Activated T-cell treated with anti-CD3 and anti-CD28 coated beads, Interleukin-2, amount 50 U/mL, for 24 hours (primary cell): Measurements from ENCODE around the gene DENND1A.

ENCODE experiments used
- DNase-seq: peaks from one replicate; pipeline ENCODE4 v3.0.0-alpha.2; 2020
- H3K27ac Mint-ChIP-seq: 2 replicates; pipeline ENCODE4 v1.8.0; 2020; ENCODE audit warnings: mild to moderate bottlenecking, mixed read lengths
- H3K27me3 Mint-ChIP-seq: 2 replicates; pipeline ENCODE4 v1.8.0; 2020; ENCODE audit warnings: mixed read lengths
- H3K36me3 Mint-ChIP-seq: 2 replicates; pipeline ENCODE4 v1.8.0; 2020; ENCODE audit warnings: low read depth, mixed read lengths
- H3K4me1 Mint-ChIP-seq: 2 replicates; pipeline ENCODE4 v1.8.0; 2020; ENCODE audit warnings: low read depth, mixed read lengths
- H3K4me3 Mint-ChIP-seq: 2 replicates; pipeline ENCODE4 v1.8.0; 2020; ENCODE audit warnings: mild to moderate bottlenecking, moderate library complexity, mixed read lengths
- H3K9me3 Mint-ChIP-seq: 2 replicates; pipeline ENCODE4 v1.8.0; 2020; ENCODE audit warnings: mixed read lengths

The DENND1A gene

DNA sequence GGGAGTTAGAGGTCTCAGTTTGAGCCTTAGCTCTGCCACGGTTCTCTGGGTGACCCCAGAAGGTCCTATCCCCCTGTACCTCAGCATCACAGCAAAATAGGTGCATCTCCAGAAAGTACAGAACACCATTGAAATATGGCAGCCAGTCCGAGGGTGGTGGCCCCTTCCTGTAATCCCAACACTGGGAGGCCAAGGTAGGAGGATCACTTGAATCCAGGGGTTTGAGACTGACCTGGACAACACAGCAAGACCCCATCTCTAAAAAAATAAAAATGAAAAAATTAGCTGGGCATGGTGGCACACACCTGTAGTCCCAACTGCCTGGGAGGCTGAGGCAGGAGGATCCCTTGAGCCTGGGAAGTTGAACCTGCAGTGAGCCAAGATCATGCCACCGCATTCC lies 580.9 kb downstream of the DENND1A start:
- Mint-ChIP-seq H3K4me3 (no peak overlapping the region), H3K36me3 (no peaks in the 10 kb centered on the region), H3K27me3 (peaks cover 9% of the 10 kb centered on the region), H3K4me1 (peaks cover 2% of the 10 kb centered on the region), H3K27ac (no peak overlapping the region), H3K9me3 (no peaks in the 10 kb centered on the region)
- DNase-seq, result no peak

DNA sequence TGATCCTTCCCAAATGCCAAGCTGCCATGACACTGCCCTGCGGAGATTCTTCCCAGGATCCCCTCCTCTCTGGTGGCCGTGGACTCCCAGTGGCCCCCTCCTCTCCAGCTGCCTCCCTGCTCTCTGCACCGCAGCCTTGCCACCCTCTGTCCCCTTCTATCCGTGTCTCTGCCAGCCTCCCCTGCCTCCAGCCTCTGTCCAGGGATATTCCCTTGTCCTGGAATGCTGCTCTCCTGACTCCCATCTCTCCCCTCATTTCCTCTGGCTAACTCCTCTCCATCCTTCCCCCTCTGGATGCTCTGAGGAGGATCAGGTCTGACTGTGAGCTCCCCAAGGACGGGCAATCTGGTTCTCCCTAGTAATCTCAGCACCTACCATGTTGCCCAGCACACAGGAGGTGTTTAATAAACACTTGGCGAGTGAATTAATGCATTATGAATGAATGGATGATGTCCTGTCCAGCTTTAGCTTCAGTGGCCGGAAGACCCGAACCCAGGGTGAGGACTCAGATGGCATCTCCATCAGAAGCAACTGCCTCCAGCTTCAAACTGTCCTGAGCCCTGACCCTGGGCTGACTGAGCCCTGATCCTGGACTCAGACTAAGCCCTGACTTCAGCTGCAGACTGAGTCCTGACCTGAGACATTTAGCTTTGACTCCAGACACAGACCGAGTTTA lies 581.5 kb downstream of the DENND1A start:
- Mint-ChIP-seq H3K27ac (no peak overlapping the region), H3K36me3 (no peaks in the 10 kb centered on the region), H3K27me3 (peaks cover 7% of the 10 kb centered on the region)

DNA sequence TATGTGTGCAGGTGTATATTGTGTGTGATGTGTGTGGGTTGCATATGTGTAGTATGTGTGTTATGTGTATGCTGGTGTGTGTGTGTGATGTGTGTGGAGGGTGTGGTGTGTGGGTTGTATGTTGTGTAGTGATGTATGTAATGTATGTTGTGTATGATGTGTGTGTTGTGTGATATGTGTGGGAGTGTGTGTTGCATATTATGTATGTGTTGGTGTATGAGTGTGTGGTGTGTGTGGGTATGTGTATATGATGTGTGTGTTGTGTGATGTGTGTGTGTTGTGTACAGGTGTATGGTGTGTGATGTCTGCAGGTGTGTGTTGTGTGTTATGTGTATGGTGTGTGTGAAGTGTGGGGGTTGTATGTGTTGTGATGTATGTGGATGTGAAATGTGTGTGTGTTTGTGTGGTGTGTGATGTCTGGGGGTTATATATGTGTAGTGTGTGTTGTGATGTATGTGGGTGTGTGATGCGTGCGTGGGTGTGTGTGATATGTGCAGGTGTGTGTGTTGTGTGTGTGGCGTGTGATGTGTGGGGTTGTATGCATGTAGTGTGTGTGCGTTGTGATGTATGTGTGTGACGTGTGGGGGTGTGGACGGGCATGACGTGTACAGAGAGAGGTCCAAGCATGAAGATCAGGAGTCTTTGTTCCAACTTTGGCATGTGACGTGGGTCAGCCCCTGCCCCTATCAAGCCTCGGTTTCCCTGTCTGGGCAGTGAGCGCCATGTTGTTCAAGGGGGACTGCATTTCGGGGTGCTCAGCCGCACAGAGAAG lies 582.5 kb downstream of the DENND1A start:
- peaks cover 1% of the 10 kb centered on the region for H3K27me3 Mint-ChIP-seq
- H3K4me3 Mint-ChIP-seq, result no peak overlapping the region
- no peak overlapping the region for H3K27ac Mint-ChIP-seq
- peaks cover 2% of the 10 kb centered on the region for H3K4me1 Mint-ChIP-seq
- no peaks in the 10 kb centered on the region for H3K9me3 Mint-ChIP-seq
- no peak for DNase-seq
- no peaks in the 10 kb centered on the region for H3K36me3 Mint-ChIP-seq

More for the DNA sequence above, 581.5 kb downstream of the DENND1A start:
- H3K9me3 Mint-ChIP-seq, result no peaks in the 10 kb centered on the region
- no peaks in the 10 kb centered on the region for H3K4me1 Mint-ChIP-seq
- no peak overlapping the region for H3K4me3 Mint-ChIP-seq
- no peak for DNase-seq

DNA sequence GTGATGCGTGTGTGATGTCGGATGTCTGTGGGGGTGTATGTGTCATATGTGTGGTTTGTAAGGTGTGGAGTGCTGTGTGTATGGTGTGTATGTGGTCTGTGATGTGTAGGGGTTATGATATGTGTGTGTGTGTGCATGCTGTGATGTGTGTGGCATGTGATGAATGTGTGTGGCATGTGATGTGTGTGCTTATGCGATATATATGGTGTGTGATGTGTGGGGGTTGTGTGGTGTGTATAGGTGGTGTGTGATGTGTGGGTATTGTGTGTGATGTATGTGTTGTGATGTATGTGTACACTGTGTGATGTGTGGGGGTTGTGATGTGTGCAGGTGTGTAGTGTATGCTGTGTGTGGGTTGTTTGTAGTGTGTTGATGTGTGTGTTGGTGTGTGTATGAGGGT lies 583.1 kb downstream of the DENND1A start:
- peaks cover 7% of the 10 kb centered on the region for H3K4me1 Mint-ChIP-seq
- H3K27ac Mint-ChIP-seq, result no peak overlapping the region
- no peak for DNase-seq
- no peaks in the 10 kb centered on the region for H3K27me3 Mint-ChIP-seq
- H3K9me3 Mint-ChIP-seq, result no peaks in the 10 kb centered on the region
- H3K4me3 Mint-ChIP-seq, result no peak overlapping the region
- no peaks in the 10 kb centered on the region for H3K36me3 Mint-ChIP-seq

DNA sequence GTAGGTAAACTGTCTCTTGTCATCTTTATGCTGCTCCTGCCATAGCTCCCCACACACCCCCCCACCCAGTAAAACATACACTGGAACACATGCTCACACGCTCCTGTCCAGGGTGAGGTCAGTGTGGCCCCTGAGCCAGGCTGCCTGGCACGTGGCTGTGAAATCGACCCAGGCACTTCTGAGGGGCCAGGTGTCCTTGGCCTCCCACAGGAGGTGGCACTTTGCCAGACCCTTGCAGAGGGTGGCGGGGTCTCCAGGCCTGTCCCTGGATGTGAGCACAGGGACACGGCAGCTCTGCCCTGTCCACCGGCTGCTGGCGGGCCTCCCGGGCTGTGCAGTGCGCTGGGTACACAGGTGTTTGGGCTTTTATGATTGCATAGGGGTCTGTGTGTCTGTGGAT lies 583.9 kb downstream of the DENND1A start:
- Mint-ChIP-seq H3K4me3 (no peak overlapping the region), H3K27ac (no peak overlapping the region), H3K4me1 (peaks cover 14% of the 10 kb centered on the region), H3K27me3 (no peaks in the 10 kb centered on the region), H3K36me3 (no peaks in the 10 kb centered on the region), H3K9me3 (no peaks in the 10 kb centered on the region)
- DNase-seq, result no peak

DNA sequence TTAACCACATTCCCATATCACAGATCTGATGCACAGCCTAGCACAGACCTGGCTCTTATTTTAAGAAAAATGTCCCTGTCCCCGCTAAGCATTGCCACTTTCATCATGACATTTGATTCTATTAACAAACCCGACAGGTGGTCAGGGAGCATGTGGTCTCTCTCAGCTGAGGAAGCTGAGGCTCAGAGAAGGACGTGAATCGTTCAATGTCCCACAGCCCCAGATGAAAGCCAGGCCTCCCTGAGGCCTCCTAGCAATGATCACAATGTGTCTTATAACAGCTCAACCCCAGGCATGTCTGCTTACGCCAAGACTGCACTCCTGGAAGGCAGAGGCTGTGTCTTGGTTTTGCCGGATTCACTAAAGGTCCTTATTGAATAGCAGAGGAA lies 584.4 kb downstream of the DENND1A start:
- H3K4me1 Mint-ChIP-seq, result peaks cover 19% of the 10 kb centered on the region
- no peaks in the 10 kb centered on the region for H3K27me3 Mint-ChIP-seq
- no peaks in the 10 kb centered on the region for H3K9me3 Mint-ChIP-seq
- no peaks in the 10 kb centered on the region for H3K36me3 Mint-ChIP-seq
- H3K27ac Mint-ChIP-seq, result no peak overlapping the region
- no peak for DNase-seq
- no peak overlapping the region for H3K4me3 Mint-ChIP-seq

DNA sequence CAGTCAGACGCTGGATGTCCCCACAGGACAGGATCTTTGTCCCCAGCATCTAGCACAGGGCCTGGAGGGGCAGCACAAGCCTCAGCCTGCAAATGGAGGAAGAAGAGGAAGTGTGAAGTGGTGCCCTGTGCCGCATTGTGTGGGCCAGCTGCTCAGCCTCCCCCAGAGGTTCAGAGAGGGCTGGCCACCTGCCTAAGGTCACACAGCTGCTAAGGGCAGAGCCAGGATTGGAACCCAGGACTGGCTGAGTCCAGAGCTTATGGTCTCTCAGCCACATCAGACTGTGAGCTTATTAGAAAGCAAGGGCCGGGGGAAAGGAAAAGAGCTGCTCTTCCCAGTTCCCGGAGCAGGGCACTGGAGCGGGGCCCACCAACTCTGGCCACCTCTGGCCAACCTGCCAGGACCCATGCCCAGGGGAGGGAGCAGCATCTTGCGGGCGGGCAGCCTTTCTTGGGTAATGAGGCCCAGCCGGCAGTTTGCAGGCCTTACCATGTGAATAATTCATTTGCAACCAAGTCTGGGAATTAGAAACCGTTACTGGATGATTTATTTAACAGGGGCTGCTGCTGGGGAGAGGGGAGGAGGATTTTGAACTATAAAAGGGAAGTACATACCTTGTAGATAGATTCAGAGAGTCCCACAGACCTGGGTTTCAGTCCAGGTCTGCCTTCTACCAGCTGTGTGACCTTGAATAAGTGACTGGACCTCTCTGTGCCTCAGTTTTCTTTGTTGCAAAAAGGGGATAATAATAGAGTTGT lies 585.6 kb downstream of the DENND1A start:
- H3K9me3 Mint-ChIP-seq, result no peaks in the 10 kb centered on the region
- DNase-seq, result no peak
- H3K27me3 Mint-ChIP-seq, result no peaks in the 10 kb centered on the region
- H3K4me3 Mint-ChIP-seq, result no peak overlapping the region
- no peaks in the 10 kb centered on the region for H3K36me3 Mint-ChIP-seq
- peaks cover 31% of the 10 kb centered on the region for H3K4me1 Mint-ChIP-seq
- no peak overlapping the region for H3K27ac Mint-ChIP-seq

DNA sequence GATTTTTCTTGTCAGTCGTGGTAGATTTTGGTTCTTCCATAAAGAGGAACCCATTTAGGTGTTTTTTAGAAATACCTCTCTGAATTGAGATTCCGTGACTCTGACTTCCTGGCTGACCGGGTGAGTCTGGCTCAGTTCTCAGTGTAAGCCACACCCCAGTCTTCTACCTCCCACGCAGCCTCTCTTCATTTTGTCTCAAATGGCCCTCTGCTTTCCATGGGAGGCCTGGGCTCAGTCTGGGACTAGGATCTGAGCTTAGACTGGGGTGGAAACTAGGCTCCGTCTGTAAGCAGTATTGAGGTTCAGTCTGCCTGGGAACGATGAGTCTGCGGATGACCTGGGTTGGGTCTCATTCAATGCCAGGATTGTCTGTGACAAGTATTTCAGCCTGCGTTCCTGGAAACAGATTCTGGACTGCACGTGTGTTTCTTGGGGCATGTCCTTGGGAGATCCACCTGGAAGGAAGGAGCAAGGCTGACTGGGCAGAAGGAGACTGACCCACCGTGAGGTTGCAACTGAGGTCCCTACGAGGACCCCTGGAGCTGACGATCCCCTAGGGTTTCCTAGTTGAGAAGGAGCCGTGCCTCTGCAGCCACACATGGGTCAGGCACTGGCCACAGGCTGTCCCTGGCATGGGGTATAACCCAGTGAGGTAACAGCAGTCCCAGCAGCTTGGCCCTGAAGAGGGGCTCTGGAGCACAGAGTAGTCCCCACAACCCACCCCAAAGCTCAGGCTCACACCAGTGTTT lies 586.3 kb downstream of the DENND1A start:
- Mint-ChIP-seq H3K27me3 (no peaks in the 10 kb centered on the region), H3K4me3 (no peak overlapping the region), H3K4me1 (peaks cover 39% of the 10 kb centered on the region), H3K36me3 (no peaks in the 10 kb centered on the region), H3K27ac (no peak overlapping the region), H3K9me3 (no peaks in the 10 kb centered on the region)
- DNase-seq, result no peak

DNA sequence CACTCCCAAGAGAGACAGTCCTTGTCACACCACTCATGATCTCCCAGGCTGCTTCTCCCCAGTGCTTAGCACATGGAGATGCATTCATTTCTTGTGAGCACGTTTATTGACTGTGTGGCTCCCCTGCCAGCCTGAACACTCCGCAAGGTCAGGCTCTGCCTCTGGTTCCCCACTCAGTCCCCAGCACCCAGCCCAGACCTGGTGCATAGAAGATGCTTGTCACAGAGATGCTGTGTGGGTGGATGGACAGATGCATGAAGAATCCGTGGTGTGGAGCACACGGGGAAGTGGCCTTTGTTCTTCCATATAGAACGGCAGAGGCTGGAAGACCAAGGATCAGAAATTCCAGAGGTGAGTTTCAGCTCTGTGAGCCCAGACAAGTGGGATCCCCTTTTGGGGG lies 587.7 kb downstream of the DENND1A start:
- no peak overlapping the region for H3K27ac Mint-ChIP-seq
- H3K4me1 Mint-ChIP-seq, result peaks cover 48% of the 10 kb centered on the region
- H3K4me3 Mint-ChIP-seq, result no peak overlapping the region
- no peak for DNase-seq
- H3K9me3 Mint-ChIP-seq, result no peaks in the 10 kb centered on the region
- no peaks in the 10 kb centered on the region for H3K27me3 Mint-ChIP-seq
- H3K36me3 Mint-ChIP-seq, result no peaks in the 10 kb centered on the region

DNA sequence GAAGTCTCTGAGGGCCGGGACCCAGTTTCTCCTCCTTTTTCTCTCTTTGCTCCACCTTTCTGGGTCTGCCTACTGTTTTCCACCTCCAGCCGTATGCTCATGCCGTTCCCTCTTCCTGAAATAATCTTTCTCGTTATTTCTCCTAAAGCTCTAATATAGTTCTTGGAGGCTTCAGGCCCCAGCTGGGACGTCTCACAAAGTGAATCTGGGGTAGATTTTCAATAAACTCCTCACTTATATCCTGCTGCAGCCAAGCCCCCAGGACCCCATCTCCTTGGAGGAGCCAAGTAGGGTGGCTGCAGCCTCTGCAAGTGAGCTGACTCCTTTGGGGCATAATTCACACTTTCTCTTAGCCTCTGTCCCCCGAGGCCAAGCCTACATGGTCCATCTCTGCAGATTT lies 588.1 kb downstream of the DENND1A start:
- Mint-ChIP-seq H3K36me3 (no peaks in the 10 kb centered on the region), H3K27ac (no peak overlapping the region), H3K9me3 (no peaks in the 10 kb centered on the region), H3K4me1 (peaks cover 52% of the 10 kb centered on the region), H3K4me3 (no peak overlapping the region), H3K27me3 (no peaks in the 10 kb centered on the region)
- DNase-seq, result no peak

DNA sequence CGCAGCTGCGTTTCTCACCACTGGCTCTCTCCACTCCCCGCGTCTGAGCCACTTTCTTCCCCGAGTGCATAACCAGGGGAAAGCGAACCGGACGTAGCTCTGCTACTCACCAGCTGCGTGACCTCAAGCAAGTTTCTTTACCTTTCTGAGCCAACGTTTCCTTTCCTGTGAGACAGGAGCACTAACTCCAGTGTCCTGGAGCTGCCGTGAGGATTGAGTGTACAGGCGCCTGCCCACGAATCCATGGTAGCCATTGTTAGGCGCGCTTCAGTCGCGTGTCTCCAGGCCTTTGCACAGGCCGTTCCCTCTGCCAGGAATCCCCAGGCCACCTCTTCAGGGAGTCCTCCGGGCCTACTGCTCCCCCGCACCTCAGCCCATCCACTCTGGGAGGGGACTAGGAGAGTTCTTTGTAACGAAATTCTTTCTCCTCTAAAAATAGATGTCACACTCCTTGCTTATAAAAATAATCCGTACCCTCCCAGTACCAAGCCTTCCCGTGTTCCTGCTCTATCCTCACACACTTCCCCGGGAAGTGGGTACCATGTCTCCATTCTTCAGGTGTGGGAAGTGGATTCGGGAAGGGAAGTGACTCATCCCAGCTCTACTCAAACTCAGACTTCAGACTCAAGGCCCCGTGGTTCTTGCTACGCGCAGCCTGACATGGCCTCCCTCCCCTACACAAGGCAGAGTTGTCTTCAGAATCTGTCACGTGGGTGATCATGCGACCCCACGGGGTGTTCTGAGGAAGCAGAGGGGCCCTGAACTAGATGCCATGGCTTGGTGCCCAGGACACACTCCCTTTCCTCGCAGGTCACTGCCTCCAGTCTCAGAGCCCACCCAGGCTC lies 590.0 kb downstream of the DENND1A start:
- peaks cover 52% of the 10 kb centered on the region for H3K4me1 Mint-ChIP-seq
- DNase-seq, result no peak
- H3K36me3 Mint-ChIP-seq, result no peaks in the 10 kb centered on the region
- no peaks in the 10 kb centered on the region for H3K27me3 Mint-ChIP-seq
- peak overlapping the region; percentile 76 for H3K4me3 Mint-ChIP-seq
- no peaks in the 10 kb centered on the region for H3K9me3 Mint-ChIP-seq
- H3K27ac Mint-ChIP-seq, result peak overlapping the region; percentile 99

DNA sequence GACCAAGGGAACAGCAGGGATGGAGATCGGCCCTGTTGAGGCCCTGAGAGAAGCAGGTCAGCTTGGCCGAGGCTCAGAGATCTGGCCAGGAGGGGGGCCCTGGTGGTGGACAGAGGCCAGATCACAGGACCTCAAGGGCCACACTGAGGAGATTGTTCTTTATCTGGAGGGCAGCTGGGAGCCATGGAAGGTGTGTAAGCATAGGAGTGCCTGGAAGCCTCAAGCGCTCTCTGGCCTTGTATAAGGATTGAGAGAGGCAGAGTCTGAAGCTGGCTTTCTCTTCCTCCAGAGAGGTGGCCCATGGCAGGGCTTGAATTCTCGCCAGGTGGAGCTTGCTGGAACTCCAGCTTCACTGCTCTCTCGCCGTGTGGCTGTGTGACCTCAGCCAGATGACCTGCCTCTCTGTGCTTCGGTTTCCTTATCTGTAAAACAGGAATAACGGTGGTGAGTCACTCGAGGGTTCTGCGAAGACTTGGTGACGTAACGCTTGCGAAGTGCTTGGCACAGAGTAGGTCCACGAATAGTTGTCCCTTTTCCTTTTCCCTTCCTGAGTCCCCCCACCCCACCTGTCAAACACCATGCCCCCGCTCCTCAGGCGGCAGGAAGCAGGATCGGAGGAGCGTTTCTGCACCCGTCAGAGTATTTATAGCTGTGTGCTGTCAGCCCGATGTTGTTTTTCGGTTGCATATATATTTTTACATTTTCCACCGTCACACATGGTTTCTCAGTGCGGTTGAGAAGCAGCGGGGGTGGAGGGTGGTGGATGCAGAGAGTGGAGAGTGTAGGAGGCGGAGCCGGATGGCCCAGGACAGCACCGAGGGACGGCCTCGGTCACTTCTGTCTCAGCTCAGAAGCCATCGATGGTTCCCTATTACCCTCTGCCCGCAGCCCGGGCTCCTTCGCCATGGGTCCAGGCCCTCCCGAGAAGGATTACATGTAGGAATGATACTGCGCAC lies 590.9 kb downstream of the DENND1A start:
- H3K4me1 Mint-ChIP-seq, result peaks cover 52% of the 10 kb centered on the region
- H3K27ac Mint-ChIP-seq, result peak overlapping the region; percentile 99
- H3K9me3 Mint-ChIP-seq, result no peaks in the 10 kb centered on the region
- no peaks in the 10 kb centered on the region for H3K36me3 Mint-ChIP-seq
- no peaks in the 10 kb centered on the region for H3K27me3 Mint-ChIP-seq
- peak overlapping the region; percentile 76 for H3K4me3 Mint-ChIP-seq
- DNase-seq, result peak; percentile 85

DNA sequence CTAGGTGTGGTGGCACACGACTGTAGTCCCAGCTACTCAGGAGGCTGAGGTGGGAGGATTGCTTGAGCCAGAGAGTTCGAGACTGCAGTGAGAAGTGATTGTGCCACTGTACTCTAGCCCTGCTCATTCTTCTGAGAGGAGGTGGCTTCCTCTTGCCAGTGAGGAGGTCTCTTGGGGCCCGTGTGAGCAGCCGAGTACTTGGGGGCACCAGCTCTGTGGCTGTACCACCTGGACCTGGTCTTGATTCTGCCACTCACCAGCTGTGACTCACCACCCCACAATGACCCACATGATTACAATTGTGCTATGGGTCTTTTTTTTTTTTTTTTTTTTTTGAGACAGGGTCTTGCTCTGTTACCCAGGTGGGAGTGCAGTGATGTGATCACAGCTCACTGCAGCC lies 592.0 kb downstream of the DENND1A start:
- peaks cover 53% of the 10 kb centered on the region for H3K4me1 Mint-ChIP-seq
- H3K27ac Mint-ChIP-seq, result peak overlapping the region; percentile 99
- DNase-seq, result no peak
- H3K4me3 Mint-ChIP-seq, result no peak overlapping the region
- H3K9me3 Mint-ChIP-seq, result no peaks in the 10 kb centered on the region
- no peaks in the 10 kb centered on the region for H3K36me3 Mint-ChIP-seq
- H3K27me3 Mint-ChIP-seq, result no peaks in the 10 kb centered on the region
